22Rv1 (cell line): ENCODE results near the gene SPATS2L.

ENCODE experiments used
- CTCF ChIP-seq: fragments of 450-650 bp; IDR thresholded peaks from 2 replicates; pipeline ENCODE4 v1.5.1; 2017; ENCODE audit warnings: mild to moderate bottlenecking
- ZFX ChIP-seq: fragments of 450-650 bp; IDR thresholded peaks from 2 replicates; pipeline ENCODE4 v1.6.1; 2017; ENCODE audit warnings: antibody characterized with exemption, borderline replicate concordance

DNA sequence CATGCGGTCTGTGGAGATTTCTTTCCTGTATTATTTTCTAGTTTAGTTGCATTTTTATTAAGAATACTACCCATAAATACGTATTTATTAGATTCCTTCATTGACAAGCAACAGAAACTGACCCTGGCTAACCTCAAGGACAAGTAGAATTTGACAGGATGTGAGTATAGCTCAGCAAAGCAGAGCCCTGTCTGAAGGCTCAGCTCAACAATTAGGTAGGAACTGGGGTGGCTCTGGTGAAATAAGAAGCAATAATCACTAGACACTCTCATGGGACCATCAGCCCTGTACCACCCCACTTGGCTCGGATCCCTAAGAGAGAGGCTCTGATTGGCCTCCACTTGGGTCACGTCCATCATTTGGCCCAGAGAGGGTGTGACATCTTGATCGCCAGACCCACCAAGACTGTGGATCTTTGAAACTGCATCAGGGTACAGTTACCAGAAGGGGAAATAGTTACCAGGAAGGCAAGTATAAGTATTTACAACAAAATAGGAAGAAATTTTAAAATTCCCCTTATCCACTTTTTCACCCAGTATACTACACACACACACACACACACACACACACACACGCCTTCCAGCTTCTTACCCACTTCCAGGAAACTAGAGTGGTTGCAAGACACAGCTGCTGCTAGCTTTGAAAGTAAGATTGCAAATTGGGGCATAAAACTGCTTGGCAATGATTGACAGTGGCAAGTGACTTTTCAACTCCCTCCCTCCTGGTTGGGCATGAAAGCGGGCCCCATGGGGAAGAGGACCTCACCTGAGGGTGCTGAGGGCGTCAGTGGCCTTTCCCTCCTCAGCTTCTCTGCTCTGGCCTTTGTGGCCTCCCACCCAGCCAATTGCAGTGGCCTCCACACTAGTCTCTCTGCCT lies 161.6 kb downstream of the SPATS2L start:
- TF ChIP-seq CTCF, result no peak
- TF ChIP-seq ZFX, result no peak
